ENCODE data around the gene EVX1.
A peak's percentile ranks its signal among the peaks of the same experiment; 100 is the strongest.

EVX1 gene

DNA sequence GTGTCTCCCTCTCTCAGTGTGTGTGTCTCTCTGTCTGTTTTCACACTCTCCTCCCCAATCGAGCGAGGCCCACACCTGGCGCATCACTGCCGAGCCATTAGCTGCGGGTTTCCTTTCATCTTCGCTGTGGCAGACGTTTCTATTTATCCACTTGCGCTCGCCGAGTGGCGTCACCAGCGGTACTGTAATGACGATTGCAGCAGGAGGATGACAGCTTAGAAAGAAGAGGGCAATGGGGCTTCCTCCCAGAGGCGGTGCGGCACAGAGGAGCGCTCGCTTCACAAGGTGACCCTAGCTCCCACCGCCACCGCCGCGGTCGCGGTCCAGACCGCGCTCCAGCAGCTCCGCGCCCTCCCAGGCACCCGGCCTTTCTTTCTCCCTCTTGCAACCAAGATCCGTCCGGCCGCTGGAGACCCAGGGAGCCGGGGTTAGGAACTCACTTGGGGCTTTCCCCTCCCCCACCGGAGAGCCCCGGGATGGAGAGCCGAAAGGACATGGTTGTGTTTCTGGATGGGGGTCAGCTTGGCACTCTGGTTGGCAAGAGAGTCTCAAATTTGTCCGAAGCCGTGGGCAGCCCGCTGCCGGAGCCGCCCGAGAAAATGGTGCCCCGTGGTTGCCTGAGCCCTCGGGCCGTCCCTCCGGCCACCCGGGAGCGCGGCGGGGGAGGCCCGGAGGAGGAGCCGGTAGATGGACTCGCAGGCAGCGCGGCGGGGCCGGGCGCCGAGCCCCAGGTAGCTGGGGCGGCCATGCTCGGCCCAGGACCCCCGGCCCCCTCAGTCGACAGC is at the start of gene EVX1:
EVX1 (plus strand) TSS at position 248 of the 785 bp plus-strand sequence; CDS start at position 477, 229 bp downstream.
- no peak for DNase-seq

GRCh38 chr7:27193335-27194001 is 49.1 kb upstream of the EVX1 start:
- peak; percentile 17 for DNase-seq

DNA sequence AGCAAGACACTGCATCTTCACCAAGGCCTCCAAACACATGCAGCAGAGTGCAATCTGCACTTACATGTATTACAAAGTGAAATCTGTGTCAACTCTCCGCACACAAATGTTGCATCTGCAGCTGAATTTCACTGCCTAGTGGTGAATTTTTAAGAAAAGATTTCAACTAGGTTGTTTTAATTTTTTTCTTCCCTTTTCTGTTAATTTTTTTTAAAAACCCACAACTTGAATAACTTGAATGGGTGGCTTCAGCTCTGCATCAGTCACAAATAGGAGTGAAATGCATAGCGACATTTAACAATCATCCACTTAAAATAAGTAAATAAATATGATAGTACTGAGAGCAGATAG is 48.6 kb upstream of the EVX1 start:
- no peak for DNase-seq

- DNase-seq: peak; percentile 18
Measured at GRCh38 chr7:27194686-27195379, 47.8 kb upstream of the EVX1 start.

- DNase-seq: peak; percentile 90
Measured at GRCh38 chr7:27196287-27196767, 46.3 kb upstream of the EVX1 start.

- peak; percentile 15 for DNase-seq
Measured at GRCh38 chr7:27197137-27198042, 45.2 kb upstream of the EVX1 start.

DNA sequence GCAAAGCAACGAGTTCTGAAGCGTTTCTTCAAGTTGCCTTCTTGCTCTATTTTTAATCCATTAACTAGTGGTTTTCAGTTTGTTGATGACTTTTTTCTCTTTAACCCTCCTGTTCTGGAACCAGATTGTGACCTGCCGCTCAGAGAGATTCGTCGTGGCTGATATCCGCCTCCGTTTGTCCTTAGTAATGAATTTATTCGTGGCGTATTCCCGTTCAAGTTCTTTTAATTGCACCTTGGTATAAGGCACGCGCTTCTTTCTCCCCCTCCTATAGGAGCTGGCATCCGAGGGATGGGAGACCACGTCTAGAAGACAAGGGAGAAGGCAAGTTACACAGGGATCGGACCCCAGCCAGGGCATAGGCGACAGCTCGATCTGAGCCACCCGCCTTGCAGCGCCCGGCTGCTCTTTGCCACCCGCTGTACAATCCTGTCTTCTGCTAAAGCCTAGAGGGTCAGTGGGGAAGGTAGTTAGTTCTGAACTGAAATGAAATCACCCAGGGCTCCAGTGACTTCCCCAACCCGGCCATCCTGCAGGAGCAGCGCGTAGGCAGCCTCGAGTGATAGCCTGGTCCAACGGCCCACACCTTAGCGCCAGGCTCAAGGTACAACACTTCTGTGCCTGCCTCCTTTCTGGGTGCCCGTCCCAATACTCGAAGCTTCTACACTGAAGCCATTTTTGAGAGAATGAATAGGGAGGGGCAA is 44.3 kb upstream of the EVX1 start:
- DNase-seq: peak; percentile 26

DNA sequence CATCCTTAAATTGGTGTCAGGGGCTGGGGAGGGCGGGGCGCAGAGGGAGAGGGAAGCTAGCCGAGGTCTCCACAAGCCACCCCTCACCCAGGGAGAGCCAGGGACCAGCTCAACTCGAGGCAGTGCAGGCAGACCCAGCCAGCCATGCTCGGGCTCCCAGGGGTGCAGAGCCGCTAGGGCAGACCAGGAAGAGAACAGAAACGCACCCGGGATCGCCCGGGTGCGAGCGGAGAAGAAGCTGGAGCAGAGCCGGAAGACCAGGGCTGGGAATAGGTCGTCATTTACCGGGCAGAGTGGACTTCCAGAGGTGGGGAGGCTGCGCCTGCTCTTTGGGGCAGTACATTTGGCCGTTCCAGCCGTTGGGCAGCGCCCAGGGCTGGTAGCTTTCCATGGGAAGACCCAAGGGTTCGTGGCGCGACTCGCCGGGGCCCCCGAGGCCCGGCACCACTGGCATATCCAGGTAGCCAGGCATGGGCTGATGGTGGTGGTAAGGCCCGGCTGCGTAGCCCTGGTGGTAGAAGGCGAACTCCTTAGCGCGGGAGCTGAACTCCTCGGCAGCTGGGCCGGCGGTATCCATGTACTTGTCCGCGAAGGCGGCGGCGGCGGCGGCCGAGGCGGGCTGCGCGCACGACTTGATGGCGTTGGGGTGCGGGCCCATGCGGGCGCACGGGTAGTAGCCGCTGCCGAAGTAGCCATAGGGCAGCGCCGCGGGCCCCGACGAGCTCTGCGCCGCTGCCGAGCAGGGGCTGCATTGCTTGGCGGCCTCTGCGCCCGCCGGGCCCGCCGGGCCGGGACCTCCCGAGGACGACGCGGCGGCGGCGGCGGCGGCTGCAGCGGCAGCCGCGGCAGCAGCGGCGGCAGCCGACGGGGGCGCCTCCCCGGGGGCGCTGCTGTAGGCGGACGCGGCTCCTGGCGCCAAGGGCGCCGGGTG is 43.5 kb upstream of the EVX1 start:
- peak; percentile 39 for DNase-seq

DNA sequence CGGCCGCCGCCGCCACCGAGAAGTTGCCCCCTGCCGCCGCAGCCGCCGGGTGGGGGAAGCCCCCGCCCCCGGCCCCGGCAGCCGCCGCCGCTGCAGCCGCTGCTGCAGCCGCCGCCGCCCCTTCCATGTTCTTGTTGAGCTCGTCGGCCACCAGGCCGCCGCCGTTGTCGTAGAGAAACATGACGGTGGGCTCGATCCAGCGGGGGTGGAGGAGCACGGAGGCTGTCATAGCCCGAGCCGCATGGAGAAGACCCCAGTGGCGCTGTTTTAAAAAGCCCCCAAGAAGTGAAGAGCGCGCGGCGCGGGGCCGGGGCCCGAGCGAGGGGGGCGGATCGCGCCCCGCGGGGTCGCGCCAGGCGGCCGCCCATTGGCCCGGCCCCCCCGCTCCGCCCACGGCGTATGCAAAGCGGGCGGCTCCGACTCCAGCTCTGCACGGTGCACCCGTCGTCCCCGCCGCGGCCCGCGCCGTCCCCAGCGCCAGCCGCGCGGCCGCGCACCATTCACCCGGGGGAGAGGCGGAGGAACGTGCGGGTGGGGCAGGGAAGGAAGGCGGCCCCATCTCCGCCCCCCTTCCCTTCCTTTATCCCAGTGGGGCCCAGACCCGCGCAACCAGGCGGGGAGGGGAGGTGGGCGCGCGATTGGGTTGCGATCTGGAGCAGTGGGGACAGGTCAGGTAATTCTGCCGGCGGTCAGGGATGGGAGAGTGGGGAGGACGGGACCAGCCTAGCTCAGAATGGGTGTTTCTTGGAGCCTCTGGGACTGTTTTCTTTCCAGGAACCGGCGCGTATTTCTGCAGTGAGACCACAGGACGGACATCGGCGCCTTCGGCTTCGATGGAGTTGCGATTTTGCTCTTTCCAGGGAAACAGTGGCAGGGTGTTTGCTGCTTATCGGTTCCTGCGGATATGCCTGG is 42.5 kb upstream of the EVX1 start, which contains the start of gene HOXA13:
HOXA13 (minus strand) TSS at position 243 of the 912 bp plus-strand sequence; CDS start at position 229, 14 bp downstream.
- peak; percentile 71 for DNase-seq

- DNase-seq: peak; percentile 26
Measured at GRCh38 chr7:27200761-27201579, 41.6 kb upstream of the EVX1 start.

GRCh38 chr7:27201580-27202017 is 41.0 kb upstream of the EVX1 start:
- no peak for DNase-seq

GRCh38 chr7:27202018-27202861 is 40.4 kb upstream of the EVX1 start:
- peak; percentile 31 for DNase-seq

DNA sequence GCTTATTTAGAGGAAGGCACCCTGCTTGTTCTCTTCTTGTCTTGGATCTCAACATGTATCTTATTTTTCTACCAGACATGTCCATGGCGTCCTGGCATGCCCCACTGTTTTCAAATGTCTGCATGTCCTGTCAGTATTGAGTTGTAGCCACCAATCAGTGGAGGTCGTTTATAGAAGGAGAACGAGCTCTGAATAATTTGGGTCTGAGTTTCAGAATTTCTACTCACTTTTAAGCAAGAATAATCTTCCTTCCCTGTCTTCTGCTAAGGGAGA is 39.8 kb upstream of the EVX1 start:
- peak; percentile 13 for DNase-seq

- peak; percentile 11 for DNase-seq
Measured at GRCh38 chr7:27203365-27203953, 39.1 kb upstream of the EVX1 start.

- DNase-seq: peak; percentile 8
Measured at GRCh38 chr7:27203964-27204594, 38.5 kb upstream of the EVX1 start.

DNA sequence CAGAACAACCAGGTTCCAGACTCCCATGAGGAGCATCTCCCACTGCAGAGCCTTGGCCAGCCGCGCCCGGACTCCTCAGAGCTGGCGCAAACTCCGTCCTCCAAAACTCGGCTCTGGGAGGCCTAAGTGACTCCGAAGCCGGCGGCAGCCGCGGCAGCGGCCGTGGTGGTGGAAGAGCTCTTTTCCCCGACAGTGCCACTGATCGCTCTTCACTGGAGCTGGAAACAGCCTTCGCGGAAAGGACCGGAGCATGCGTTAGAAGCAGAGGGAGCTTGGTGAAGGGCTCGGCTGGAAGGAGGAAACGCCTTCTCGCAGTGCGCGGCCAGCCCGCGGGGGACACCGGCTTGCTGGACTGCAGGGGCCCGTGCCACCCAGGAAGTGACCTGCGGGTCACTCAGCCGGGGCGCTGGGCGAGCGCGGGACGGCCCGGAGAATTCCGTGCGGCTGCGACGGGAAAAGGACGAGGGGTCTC is 37.7 kb upstream of the EVX1 start:
- peak; percentile 53 for DNase-seq
